Measurements from ENCODE around the gene SMCO3. TPM values are rescaled to one million over a fixed set of nuclear protein-coding genes. Genes with fewer than 3 reads are reported as not detected.

The SMCO3 gene
- total RNA-seq, 1 experiment from 2014 or later, result not detected

DNA sequence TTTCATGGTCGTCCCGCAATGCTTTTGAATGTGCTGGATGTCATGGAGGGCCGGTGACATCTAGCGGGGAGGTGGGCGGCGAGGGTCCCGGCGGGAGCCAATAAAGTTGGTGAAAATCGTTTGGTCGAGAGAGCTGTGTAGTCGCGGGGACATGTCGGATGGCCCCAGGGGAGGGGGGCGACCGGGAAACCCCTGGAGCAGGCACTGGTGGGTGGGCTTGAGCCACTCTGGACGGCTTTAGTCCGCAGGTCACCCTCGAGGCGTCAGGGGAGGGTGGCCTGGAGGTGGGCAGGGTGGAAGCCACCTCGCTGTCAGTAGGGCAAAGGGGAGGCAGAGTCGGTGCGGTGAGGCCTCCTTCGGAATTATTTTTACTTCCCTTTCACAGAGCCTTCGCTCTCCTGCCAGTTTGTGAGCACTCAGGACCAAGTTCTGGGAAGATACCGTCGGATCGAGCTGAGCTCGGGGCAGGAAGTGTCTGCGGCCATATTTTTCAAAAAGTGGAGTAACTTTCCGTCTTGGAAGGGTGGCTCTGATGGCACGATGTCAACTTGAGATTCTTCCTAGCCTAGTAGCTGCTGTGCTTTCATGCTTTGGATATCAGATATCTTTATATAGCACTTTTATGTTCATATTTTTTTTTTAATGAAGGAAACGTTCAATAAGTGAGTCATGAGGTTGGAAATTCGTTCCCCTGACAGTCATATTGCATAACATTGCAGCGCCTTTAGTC, 38.9 kb downstream of the SMCO3 start:
- peak overlapping the region; percentile 76 for H3K27ac ChIP-seq (ENCODE audit: low read depth, low read length)
- TF ChIP-seq, protein P1, sequence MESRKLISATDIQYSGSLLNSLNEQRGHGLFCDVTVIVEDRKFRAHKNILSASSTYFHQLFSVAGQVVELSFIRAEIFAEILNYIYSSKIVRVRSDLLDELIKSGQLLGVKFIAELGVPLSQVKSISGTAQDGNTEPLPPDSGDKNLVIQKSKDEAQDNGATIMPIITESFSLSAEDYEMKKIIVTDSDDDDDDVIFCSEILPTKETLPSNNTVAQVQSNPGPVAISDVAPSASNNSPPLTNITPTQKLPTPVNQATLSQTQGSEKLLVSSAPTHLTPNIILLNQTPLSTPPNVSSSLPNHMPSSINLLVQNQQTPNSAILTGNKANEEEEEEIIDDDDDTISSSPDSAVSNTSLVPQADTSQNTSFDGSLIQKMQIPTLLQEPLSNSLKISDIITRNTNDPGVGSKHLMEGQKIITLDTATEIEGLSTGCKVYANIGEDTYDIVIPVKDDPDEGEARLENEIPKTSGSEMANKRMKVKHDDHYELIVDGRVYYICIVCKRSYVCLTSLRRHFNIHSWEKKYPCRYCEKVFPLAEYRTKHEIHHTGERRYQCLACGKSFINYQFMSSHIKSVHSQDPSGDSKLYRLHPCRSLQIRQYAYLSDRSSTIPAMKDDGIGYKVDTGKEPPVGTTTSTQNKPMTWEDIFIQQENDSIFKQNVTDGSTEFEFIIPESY (IDR thresholded peaks at IDR 0.05; ENCODE audit: extremely low read depth, insufficient replicate concordance, low read length), result no peak
- TF ChIP-seq YY1 (IDR thresholded peaks at IDR 0.05; ENCODE audit: extremely low read depth, insufficient replicate concordance, low read depth, low read length), result peak; percentile 21
- no peak for TF ChIP-seq RAD21 (IDR thresholded peaks at IDR 0.05; ENCODE audit: low read depth)
- TF ChIP-seq POLR2A (IDR thresholded peaks at IDR 0.05; ENCODE audit: borderline replicate concordance, extremely low read depth, insufficient read depth, insufficient read length), result no peak
- TF ChIP-seq CEBPB (IDR thresholded peaks at IDR 0.05; ENCODE audit: low read depth), result peak; percentile 50; the same call in 1 of the 2 replicates
- H4K20me1 ChIP-seq (ENCODE audit: insufficient read depth), result no peaks in the 10 kb centered on the region

More for the DNA sequence above, 38.9 kb downstream of the SMCO3 start:
- Histone ChIP-seq H3K4me3 (replicated peaks in 1 of 2; ENCODE audit: low read depth in 1 of 2, low read length in 2 of 2) (peak overlapping the region; percentile 64 to 65), H3K27me3 (ENCODE audit: insufficient read depth, low read length) (no peaks in the 10 kb centered on the region), H3K79me2 (ENCODE audit: insufficient read depth, low read length) (no peaks in the 10 kb centered on the region), H3K4me2 (ENCODE audit: low read length) (peak overlapping the region; percentile 80), H3K9me3 (ENCODE audit: control insufficient read depth in 1 of 2, insufficient read depth in 1 of 2, low read depth in 1 of 2, low read length in 2 of 2) (no peaks in the 10 kb centered on the region), H3K36me3 (ENCODE audit: control insufficient read depth in 1 of 2, insufficient read depth in 2 of 2, low read length in 2 of 2) (no peaks in the 10 kb centered on the region), H3K9me2 (ENCODE audit: insufficient read depth) (no peaks in the 10 kb centered on the region), H3K9ac (ENCODE audit: low read length) (peak overlapping the region; percentile 73), H3K4me1 (ENCODE audit: control insufficient read depth in 1 of 2, insufficient read depth in 2 of 2, low read length in 2 of 2) (peaks cover 21 to 39% of the 10 kb centered on the region in 2 experiments), H2AFZ (ENCODE audit: low read depth, low read length, poor library complexity, severe bottlenecking) (no peak overlapping the region)
- ChIA-PET CTCF (no interaction called here), RAD21 (ENCODE audit: low non-redundant PET in 1 of 2, low total read pairs in 2 of 2, uncharacterized antibody in 2 of 2, unreplicated experiment in 2 of 2) (no interaction called here), POLR2A (interaction anchor here (1.2 to 2.9 kb wide), 2 partner anchors 15 to 28 kb away, joined by 3 to 13 read pairs; partner anchors contain the start of genes C12orf60 and WBP11)
- intact Hi-C loops (cut with micrococcal nuclease), result loop anchor here (5.0 kb wide), 1 partner anchor 143 kb away; no protein-coding TSS in a partner anchor
- no peak for ATAC-seq
- DNase-seq (ENCODE audit: low read depth, low spot score), result no peak
- no TSS peak for BruUV-seq (replicated peaks)
